Activated CD8-positive, alpha-beta memory T cell treated with anti-CD3 and anti-CD28 coated beads for 36 hours (primary cell): ENCODE data around the gene ATXN8OS. TPM values are rescaled to one million over a fixed set of nuclear protein-coding genes. Genes with fewer than 3 reads are reported as not detected.
"Not testable (repeated sequence)": the region's sequence is repeated elsewhere in the genome, so short reads cannot be mapped to it uniquely, and the experiment has no call there.

Experiments used
- CTCF ChIA-PET: fragments of 350-600 bp; sonication (Branson Sonifier 250); formaldehyde crosslinking; loops from one replicate; lab custom pipeline; 2021; ENCODE audit warnings: antibody characterized with exemption; lab: Charles Lee
- POLR2A ChIA-PET: fragments of 350-600 bp; sonication (Branson Sonifier 250); formaldehyde crosslinking; loops from one replicate; lab custom pipeline; 2021; ENCODE audit warnings: antibody characterized with exemption; lab: Charles Lee
- total RNA-seq, 2 experiments: library from RNA; stranded (reverse); gene quantifications; one replicate each; pipeline ENCODE4 v1.2.3, GENCODE V29; 2021

Gene ATXN8OS
- not detected for total RNA-seq

GRCh38 chr13:70107498-70108281, at the start of gene ATXN8OS:
Gene ATXN8OS, plus strand, starts transcription at chr13:70107826.
- ChIA-PET POLR2A (no interaction called here), CTCF (no interaction called here)

DNA sequence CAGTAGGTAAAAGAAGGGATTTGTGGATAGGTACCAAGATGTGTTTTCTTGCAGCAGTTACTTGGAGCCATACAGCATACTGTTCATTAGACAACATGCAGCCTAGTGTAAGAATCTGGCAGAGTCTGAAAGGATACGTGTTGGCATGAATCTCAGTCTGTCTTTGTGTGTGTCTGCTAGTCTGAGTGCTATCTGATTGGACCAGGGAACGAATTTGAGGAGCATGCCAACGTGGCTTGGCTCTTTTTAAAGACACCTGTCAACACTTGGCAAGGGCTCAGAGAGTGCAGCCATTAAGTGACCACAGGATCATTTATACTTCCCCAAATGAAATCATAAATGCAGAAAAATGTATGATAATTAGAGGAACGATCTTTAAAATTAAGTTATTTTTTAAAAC, 27.6 kb upstream of the ATXN8OS start:
- CTCF ChIA-PET: no interaction called here
- POLR2A ChIA-PET: no interaction called here

GRCh38 chr13:70087247-70087646, 20.4 kb upstream of the ATXN8OS start:
- CTCF ChIA-PET: no interaction called here
- POLR2A ChIA-PET: no interaction called here

DNA sequence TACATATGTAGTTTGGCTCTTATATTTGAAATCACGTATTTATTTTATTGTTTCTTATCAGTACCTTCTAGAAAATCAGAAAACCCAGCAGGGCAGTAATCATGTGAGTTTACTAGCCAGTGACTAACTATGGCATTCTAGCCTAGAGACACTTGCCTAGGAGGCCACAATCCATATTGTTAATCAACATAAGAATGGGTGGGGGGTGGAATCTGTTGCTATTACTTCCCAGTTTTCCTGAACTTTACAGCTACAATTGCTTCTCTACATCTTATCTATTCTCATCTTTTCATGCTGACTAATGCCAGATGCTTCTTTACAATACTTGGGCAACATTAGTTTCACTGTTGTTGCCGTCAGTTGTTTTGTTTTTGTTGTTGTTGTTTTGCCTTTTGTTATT, 18.7 kb upstream of the ATXN8OS start:
- CTCF ChIA-PET: no interaction called here
- POLR2A ChIA-PET: no interaction called here

DNA sequence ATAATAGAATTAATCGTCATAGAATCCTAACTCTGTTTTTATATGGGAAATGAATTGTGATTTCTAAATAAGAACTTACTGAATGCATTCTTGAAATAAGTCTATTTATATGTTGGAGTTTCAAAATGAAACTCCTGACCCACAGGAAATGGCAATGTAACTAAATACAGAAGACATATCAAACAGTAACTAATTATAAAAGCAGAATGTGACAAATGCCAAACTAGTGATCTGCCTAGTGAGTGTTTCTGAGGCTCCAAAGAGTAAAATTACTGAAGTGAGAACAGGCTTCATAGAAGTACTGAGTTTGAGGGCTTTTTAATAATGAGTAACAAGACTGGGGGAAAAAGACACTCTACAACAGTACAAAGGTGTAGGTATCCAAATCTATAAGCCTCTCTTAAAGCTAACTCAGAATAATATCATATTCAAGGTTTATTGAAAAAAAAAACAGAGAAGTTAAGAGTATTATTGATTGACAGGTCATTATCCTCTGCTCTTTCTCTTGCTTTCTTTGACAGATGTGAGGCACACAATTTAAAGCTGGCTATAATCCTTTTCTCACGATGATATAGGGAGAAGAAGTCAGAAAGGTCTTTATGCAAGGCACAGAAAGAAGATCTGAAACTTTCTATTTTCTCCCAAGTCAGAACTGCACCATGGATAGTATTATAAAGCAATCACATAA, 17.4 kb upstream of the ATXN8OS start:
- POLR2A ChIA-PET: no interaction called here
- CTCF ChIA-PET: no interaction called here

GRCh38 chr13:70098669-70099068, 9.0 kb upstream of the ATXN8OS start:
- ChIA-PET POLR2A (no interaction called here), CTCF (no interaction called here)

DNA sequence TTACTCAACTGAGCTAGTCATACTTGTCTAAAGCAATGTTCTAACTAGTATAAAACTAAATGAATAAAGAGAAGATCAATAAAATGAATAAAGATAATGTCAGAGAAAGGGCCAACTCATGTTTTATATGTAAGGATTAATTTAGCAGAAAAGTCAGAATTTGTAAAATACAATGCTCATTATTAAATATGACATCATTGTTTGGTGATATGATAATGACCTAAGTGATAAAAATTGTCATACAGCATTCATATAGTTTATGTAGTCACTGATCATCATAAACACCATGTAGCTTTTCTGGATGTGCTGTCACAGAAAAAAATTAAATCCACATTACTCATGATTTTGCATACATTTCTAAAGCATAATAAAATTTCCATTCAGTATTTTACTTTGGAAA, 3.1 kb upstream of the ATXN8OS start:
- ChIA-PET CTCF (no interaction called here), POLR2A (no interaction called here)

- POLR2A ChIA-PET: no interaction called here
- CTCF ChIA-PET: no interaction called here
Observed at GRCh38 chr13:70107125-70107497, 515 bp upstream of the ATXN8OS start.

DNA sequence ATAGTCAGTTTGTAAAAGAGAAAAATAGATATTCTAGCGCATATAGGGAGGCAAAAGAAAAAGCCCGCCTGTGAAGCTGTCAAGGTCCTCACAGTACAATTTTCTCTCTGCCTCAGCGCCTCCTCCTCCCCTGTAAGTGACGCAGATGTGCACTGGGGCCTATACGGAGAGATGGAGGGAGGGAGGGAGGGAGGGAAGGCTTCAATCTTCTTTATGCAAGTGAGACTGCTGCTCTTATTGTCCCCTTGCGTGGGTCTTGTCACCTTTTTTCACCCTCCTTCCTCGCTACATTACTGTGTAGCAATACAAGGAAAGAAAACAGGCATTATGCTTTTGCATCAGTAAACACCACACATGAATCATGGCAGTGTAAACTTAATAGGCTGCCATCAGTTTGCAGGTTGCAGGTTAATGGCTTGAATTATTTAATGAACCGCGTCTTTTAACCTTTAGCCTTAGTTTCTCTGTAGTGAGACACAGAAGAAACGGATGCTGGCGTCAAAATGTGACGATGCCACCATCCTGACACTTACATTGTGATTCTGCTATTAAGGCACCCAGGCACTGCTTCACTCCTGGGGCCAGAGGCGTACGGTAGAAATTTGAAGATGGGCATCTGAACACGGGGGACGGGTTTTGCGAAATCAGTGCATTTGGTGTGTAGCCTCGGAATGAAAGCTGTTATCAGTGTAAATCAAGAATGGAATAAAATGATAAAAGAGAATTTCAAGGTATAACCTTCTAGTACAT, 905 bp downstream of the ATXN8OS start, which contains the start of gene KLHL1:
TSS of gene KLHL1 (minus strand) at position 97 of the 750 bp plus-strand sequence. CDS start 753 bp downstream, outside the sequence.
- POLR2A ChIA-PET: no interaction called here
- CTCF ChIA-PET: no interaction called here

GRCh38 chr13:70117338-70117905, 9.8 kb downstream of the ATXN8OS start:
- ChIA-PET CTCF (no interaction called here), POLR2A (no interaction called here)

GRCh38 chr13:70125693-70126092, 18.1 kb downstream of the ATXN8OS start:
- ChIA-PET POLR2A (no interaction called here), CTCF (no interaction called here)

DNA sequence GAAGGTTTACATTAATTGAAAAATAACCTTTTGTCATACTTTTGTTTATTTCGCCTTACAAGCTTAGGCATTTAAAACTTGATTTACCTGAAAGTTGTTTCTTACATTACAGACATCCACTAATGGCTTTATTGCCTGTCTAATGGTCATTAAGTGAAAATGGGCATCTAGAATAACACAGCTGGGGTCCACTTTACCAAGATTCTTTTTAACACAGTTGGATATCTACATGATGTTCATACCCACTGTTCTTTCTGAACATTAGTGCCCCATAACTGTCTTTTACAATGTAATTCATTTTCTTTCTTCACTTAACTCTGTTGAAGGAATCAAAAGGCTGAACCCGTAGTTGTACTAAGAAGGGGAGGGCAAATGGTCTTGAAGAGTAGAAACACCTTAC, 20.5 kb downstream of the ATXN8OS start:
- ChIA-PET POLR2A (no interaction called here), CTCF (no interaction called here)

- CTCF ChIA-PET: not testable (repeated sequence)
Observed at GRCh38 chr13:70142658-70143057, 35.0 kb downstream of the ATXN8OS start.

DNA sequence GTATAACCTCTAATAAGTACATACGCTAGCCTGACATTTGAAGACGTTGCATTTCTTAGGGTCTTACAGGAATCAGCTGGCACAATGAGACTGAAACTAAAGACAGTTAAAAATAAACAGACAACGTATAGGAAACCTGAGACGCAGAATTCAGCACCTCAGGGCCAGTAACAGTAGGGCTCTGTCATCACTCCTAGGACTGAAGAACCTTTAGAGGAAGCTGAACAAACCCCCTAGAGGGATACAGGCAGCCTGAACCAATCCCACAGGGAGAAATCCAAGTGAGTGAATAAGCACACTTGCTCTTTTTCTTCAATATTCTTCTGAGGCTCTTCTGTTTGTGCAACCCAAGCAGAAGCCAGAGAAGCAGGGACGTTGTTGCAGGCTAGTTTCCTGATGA, 54.5 kb downstream of the ATXN8OS start:
- CTCF ChIA-PET: no interaction called here
- POLR2A ChIA-PET: no interaction called here

More at GRCh38 chr13:70142658-70143057, 35.0 kb downstream of the ATXN8OS start:
- POLR2A ChIA-PET: not testable (repeated sequence)

DNA sequence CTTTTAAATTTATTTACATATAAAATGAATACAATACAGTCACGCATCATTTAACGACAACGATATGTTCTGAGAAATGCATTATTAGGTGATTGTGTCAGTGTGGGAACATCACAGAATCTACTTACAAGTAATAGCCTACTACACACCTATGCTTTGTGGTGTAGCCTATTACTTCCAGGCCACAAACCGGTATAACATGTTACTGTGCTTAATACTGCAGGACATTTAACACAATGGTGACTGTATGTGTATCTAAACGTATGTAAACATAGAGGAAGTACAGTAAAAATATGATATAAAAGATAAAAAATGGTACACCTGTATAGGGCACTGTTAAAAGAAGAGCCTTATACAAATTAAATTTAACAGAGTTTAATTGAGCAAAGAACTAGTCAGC, 63.1 kb downstream of the ATXN8OS start:
- CTCF ChIA-PET: no interaction called here
- POLR2A ChIA-PET: no interaction called here

GRCh38 chr13:70171151-70171550, 63.5 kb downstream of the ATXN8OS start:
- ChIA-PET CTCF (no interaction called here), POLR2A (no interaction called here)

DNA sequence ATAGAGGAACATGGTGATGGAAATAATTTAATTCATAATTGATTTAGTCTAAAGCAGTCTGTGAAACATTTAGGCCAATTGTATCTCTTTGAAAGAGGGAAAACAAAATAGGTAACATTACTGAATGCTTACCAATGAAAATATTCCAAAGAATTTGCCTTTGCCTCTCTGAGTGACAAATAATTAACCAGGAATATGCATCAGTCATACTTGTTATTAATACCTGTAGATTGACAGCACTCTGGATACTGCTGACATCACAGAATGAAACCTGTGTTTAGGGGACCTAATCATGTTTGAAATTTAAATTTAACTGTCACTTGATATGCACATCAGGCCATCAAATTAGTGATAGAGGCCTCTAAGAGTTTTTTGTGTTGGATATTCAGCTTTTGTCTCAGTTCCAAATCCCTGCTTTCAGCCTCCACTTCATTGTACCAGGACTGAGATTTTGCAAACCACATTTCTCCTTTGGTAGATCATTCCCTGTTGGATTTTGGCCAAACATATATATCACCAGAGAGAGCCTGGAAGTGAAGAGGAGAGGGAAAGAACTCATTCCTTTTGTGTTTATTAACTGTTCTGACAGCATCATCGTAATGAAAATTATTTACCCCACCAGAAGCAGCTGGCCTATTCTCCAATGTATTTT, 65.4 kb downstream of the ATXN8OS start:
- ChIA-PET POLR2A (no interaction called here), CTCF (no interaction called here)

DNA sequence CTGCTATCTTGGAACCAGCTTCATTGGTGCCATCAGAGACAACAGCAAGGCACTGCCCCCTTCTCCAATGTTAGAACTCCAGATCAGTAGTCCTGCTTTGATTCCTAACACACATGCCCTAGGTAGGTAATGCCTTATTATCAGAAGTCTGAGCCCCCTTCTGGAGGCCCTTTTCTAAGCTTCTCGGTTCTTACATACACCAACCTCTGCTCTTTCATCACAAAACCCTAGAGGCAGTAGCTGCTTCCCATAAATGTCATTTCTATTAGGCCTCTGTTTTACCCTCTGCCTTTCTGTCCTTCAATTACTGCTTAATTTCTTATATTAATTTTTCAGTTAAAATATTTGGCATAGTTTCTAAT, 66.0 kb downstream of the ATXN8OS start:
- CTCF ChIA-PET: no interaction called here
- POLR2A ChIA-PET: no interaction called here

DNA sequence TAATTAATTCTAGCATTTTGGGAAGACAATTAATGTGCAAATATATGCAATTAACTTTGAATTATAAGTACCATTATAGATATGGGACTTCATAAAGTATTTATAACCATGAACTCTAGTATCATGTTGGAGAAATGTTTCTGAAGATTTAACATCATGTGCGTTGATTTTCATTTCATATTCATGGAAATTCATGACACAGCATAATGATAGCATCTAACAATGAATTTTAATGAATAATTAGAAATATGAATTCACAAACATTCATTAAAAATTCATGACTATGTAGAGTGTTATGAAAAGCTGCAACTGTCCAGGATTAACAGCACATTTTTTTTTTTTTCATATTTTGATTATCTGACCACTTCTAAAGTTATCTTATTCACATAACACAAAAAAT, 70.7 kb downstream of the ATXN8OS start:
- ChIA-PET POLR2A (no interaction called here), CTCF (no interaction called here)
